Activated naive CD4-positive, alpha-beta T cell treated with anti-CD3 and anti-CD28 coated beads, Interleukin-2, amount 10 ng/mL, durations not matched to agents 5 hours and 36 hours (primary cell): ENCODE measurements around the gene PCDHA3. TPM values are rescaled to one million over a fixed set of nuclear protein-coding genes. Genes with fewer than 3 reads are reported as not detected.

Source experiments
- total RNA-seq, 2 experiments: library from RNA; stranded (reverse); gene quantifications; one replicate each; pipeline ENCODE4 v1.2.3, GENCODE V29; 2021

Gene PCDHA3
- total RNA-seq: not detected

DNA sequence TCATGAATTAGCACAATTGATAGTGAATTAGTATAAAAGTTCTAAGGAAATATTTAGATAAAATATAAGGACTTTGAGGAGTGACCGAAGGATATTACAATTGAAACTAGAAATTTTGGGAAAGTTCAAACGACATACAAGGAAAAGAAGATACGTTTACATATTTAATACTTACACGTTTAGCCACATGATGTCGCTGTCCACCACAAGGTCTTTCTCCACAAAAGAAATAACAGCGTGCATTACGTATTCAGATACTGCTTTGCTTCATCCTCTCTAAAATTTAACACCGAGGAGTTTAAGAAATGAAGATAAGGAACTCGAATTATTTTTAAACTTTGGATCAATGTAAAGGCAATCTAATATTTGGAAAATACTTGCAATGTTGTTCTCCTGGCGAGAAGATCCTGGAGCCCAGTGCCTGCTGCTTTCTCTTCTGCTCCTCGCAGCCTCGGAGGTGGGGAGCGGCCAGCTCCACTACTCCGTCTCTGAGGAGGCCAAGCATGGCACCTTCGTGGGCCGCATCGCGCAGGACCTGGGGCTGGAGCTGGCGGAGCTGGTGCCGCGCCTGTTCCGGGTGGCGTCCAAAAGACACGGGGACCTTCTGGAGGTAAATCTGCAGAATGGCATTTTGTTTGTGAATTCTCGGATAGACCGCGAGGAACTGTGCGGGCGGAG is at the start of gene PCDHA3:
Gene PCDHA3 (plus strand): TSS at position 242 of the 678 bp plus-strand sequence.

DNA sequence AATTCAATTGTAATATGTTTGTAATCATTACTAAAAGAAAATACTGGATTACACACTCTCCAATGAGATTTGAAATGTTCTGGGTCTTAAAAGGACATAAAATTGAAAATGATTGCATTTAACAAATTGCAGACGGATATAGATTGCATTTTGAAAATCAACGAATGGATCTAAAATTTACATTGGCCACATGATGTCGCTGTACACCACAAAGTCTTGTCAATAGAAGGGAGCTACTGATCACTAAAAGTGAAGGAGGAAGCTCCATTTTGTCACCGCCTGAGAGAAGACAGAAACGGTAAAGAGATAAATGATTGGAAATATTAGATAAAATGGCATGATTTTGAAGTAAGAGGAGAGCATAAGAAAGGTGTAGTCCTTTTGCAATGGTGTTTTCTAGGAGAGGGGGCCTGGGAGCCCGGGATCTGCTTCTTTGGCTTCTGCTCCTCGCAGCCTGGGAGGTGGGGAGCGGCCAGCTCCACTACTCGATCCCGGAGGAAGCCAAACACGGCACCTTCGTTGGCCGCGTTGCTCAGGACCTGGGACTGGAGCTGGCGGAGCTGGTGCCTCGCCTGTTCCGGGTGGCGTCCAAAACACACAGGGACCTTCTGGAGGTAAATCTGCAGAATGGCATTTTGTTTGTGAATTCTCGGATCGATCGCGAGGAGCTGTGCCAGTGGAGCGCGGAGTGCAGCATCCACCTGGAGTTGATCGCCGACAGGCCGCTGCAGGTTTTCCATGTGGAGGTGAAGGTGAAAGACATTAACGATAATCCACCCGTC is 14.8 kb upstream of the PCDHA3 start, which contains the start of gene PCDHA1:
Gene PCDHA1 (plus strand): TSS at position 236 of the 782 bp plus-strand sequence.

DNA sequence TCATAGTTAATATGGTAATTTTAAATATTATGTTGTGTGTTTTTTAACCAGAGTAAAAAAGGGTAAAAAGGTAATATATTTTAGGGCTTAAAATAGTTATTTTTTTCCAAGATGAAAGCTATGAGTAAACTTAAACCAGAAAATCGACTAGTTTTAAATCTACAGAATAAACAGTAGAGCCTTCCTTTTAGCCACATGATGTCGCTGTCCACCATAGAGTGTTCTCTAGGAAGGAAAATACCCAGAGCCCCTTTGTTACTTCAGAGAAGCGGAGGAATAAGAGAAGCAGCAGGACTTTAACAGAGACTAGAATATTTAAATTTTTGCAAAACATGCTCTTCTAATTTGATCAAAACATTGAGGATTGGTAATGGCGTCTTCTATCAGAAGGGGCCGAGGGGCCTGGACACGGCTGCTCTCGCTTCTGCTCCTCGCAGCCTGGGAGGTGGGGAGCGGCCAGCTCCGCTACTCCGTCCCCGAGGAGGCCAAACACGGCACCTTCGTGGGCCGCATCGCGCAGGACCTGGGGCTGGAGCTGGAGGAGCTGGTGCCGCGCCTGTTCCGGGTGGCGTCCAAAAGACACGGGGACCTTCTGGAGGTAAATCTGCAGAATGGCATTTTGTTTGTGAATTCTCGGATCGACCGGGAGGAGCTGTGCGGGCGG is 6.1 kb upstream of the PCDHA3 start, which contains the start of gene PCDHA2:
Gene PCDHA2 (plus strand): TSS at position 258 of the 664 bp plus-strand sequence.

DNA sequence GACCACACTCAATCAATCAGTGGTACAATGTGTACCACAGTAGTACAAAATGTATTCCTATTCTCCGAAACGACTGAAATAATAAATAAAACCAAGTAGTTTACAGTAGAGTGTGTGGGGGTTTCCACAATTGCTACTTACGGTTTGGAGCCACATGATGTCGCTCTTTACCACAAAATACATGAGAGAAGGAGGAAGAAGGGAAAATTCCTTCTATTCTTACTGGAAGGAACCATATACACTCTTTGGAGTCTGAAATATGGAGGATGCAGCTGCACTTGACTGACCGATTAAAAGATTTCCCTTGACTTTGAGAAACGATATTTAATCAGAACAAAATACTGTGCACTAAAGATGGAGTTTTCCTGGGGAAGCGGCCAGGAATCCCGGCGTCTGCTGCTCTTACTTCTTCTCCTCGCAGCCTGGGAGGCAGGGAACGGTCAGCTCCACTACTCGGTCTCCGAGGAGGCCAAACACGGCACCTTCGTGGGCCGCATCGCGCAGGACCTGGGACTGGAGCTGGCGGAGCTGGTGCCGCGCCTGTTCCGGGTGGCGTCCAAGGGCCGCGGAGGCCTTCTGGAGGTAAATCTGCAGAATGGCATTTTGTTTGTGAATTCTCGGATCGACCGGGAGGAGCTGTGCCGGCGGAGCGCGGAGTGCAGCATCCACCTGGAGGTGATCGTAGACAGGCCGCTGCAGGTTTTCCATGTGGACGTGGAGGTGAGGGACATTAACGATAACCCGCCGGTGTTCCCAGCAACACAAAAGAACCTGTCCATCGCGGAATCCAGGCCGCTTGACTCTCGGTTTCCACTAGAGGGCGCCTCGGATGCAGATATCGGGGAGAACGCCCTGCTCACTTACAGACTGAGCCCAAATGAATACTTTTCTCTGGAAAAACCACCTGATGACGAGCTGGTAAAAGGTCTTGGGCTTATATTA is 6.2 kb downstream of the PCDHA3 start, which contains the start of gene PCDHA4:
Gene PCDHA4 (plus strand): TSS at position 235 of the 942 bp plus-strand sequence.

DNA sequence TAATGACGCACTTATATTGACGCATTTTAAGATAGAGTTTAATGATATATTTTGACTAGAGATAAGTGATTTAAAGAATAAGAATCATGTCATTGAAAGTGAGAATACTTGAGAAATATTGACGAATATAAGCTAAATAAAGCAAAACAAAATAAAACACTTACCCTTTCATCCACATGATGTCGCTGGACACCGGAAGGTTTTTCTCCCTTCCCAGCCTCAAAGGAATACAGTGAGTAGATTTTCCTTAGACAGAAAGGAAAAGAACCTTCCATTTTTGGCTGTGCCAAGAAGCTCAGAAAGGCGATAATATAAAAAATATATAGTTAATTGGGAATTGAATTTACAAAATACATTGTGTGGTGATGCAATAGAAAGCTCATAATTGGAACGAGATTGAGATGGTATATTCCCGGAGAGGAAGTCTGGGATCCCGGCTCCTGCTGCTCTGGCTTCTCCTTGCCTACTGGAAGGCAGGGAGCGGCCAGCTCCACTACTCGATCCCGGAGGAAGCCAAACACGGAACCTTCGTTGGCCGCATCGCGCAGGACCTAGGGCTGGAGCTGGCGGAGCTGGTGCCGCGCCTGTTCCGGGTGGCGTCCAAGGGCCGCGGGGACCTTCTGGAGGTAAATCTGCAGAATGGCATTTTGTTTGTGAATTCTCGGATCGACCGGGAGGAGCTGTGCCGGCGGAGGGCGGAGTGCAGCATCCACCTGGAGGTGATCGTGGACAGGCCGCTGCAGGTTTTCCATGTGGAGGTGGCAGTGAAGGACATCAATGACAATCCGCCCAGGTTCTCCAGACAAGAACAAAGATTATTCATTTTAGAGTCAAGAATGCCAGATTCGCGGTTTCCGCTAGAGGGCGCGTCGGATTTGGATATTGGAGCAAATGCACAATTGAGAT is 20.8 kb downstream of the PCDHA3 start, which contains the start of gene PCDHA5:
Gene PCDHA5 (plus strand): TSS at position 239 of the 906 bp plus-strand sequence.

DNA sequence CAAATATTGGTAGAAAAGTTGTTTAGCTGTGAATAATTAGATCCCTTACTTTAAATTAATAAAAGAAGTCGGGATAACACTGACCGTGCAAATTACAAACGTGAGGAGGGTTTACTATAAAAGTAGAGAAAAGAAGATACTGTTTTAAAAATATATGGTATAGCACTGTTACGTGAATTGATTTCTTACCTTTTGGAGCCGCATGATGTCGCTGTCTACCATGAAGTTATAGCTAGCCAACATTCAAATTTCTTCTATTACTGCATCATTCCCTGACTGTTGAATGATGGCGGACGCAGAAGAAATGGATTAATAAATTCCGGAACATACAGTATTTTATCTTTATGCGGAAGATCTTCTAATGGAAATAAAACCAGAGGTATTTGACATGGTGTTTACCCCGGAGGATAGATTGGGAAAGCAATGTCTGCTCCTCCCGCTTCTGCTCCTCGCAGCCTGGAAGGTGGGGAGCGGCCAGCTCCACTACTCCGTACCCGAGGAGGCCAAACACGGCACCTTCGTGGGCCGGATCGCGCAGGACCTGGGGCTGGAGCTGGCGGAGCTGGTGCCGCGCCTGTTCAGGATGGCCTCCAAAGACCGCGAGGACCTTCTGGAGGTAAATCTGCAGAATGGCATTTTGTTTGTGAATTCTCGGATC is 27.0 kb downstream of the PCDHA3 start, which contains the start of gene PCDHA6:
Gene PCDHA6 (plus strand): TSS at position 257 of the 658 bp plus-strand sequence. CDS start 132 bp downstream, at position 389.

DNA sequence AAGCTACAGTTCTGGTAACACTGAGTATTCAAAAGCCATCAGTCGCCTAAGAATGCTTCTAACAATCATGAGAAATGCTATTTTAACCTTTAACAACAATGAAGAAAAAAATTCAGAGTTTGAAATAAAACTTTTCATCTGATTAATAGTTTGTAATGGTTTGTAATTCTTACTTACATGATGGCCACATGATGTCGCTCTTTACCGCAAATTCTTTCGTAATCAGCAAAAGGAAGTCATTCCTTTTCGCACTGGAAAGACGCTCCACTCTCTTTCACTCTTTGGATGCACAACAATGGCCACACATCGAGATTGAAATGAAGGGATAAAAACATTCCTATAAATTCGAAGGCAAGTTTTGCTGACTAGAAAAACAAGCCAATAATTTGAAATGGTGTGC is 33.1 kb downstream of the PCDHA3 start, which contains the start of gene PCDHA7:
Gene PCDHA7 (plus strand): TSS at position 277 of the 400 bp plus-strand sequence. CDS start 115 bp downstream, at position 392.

DNA sequence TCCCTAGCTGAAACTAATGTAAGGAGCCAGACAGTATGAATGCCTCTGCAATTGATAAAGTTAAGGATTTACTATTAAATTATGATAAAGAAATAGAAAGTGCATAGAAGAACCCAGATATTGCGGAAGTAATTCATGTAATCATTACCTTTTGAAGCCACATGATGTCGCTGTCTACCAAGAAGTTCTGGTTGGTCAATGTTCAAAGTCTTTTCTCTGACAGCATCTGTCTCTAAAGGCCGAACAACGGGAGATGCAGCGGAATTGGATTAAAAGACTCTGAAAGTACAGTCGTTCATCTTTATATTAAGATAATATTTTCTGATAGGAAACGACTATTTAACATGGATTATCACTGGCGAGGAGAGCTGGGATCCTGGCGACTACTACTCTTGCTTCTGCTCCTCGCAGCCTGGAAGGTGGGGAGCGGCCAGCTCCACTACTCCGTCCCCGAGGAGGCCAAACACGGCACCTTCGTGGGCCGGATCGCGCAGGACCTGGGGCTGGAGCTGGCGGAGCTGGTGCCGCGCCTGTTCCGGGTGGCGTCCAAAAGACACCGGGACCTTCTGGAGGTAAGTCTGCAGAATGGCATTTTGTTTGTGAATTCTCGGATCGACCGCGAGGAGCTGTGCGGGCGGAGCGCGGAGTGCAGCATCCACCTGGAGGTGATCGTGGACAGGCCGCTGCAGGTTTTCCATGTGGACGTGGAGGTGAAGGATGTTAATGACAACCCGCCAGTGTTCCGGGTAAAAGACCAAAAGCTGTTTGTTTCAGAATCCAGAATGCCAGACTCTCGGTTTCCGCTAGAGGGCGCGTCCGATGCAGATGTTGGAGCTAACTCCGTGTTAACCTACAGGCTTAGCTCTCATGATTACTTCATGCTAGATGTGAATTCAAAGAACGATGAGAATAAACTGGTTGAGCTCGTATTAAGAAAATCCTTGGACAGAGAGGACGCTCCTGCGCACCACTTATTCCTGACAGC is 40.4 kb downstream of the PCDHA3 start, which contains the start of gene PCDHA8:
Gene PCDHA8 (plus strand): TSS at position 210 of the 985 bp plus-strand sequence. CDS start 135 bp downstream, at position 345.

DNA sequence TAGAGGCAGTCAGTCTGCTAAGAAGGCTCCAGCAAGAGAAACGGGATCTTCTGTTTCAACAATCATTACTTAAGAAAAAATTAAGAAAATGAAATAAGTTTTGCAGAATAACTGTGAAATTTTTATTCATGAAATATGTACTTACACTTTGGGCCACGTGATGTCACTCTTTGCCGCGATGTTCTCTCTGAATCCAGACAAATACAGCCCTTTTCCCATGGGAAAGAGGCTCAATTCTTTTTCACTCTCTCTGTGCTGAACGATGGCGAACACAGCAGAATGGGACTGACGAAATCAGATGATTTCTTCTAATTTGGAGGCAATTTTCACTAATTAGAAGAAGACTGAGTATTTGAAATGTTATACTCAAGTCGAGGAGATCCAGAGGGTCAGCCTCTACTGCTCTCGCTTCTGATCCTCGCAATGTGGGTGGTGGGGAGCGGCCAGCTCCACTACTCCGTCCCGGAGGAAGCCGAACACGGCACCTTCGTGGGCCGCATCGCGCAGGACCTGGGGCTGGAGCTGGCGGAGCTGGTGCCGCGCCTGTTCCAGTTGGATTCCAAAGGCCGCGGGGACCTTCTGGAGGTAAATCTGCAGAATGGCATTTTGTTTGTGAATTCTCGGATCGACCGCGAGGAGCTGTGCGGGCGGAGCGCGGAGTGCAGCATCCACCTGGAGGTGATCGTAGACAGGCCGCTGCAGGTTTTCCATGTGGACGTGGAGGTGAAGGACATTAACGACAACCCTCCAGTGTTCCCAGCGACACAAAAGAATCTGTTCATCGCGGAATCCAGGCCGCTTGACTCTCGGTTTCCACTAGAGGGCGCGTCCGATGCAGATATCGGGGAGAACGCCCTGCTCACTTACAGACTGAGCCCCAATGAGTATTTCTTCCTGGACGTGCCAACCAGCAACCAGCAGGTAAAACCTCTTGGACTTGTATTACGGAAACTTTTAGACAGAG is 47.6 kb downstream of the PCDHA3 start, which contains the start of gene PCDHA9:
Gene PCDHA9 (plus strand): TSS at position 244 of the 964 bp plus-strand sequence. CDS start 114 bp downstream, at position 358.

Other genes with a start within 250 kb of the PCDHA3 start
- 10 to 100 TPM; 32.8 to 33.4 TPM for gene SRA1, start 243.6 kb upstream of the PCDHA3 start, total RNA-seq
- 10 to 100 TPM; 33.3 to 33.9 TPM for gene APBB3, start 236.5 kb upstream of the PCDHA3 start, total RNA-seq
- gene SLC35A4, start 236.2 kb upstream of the PCDHA3 start, total RNA-seq: 10 to 100 TPM; 74.6 to 80.4 TPM
- gene CD14, start 167.9 kb upstream of the PCDHA3 start, total RNA-seq: under 1 TPM; 0.66 to 0.77 TPM
- 10 to 100 TPM; 35.5 to 38.1 TPM for gene TMCO6, start 161.6 kb upstream of the PCDHA3 start, total RNA-seq
- gene NDUFA2, start 153.4 kb upstream of the PCDHA3 start, total RNA-seq: 10 to 100 TPM; 70.9 to 72.6 TPM
- 100 to 1,000 TPM; 118 to 121 TPM for gene IK, start 153.2 kb upstream of the PCDHA3 start, total RNA-seq
- gene WDR55, start 136.2 kb upstream of the PCDHA3 start, total RNA-seq: 10 to 100 TPM; 34.2 to 34.7 TPM
- gene DND1, start 127.5 kb upstream of the PCDHA3 start, total RNA-seq: 1 to 10 TPM; 2.5 to 2.9 TPM
- gene HARS1, start 109.7 kb upstream of the PCDHA3 start, total RNA-seq: 10 to 100 TPM; 69.7 to 74.2 TPM
- gene HARS2, start 109.6 kb upstream of the PCDHA3 start, total RNA-seq: 10 to 100 TPM; 32.3 to 35.3 TPM
- 10 to 100 TPM; 56.1 to 56.9 TPM for gene ZMAT2, start 100.6 kb upstream of the PCDHA3 start, total RNA-seq
- gene PCDHA1, start 14.9 kb upstream of the PCDHA3 start, total RNA-seq: not detected
- not detected for gene PCDHA2, start 6.2 kb upstream of the PCDHA3 start, total RNA-seq
- gene PCDHA4, start 6.0 kb downstream of the PCDHA3 start, total RNA-seq: not detected
- not detected for gene PCDHA5, start 20.6 kb downstream of the PCDHA3 start, total RNA-seq
- gene PCDHA6, start 26.9 kb downstream of the PCDHA3 start, total RNA-seq: not detected
- gene PCDHA7, start 33.2 kb downstream of the PCDHA3 start, total RNA-seq: not detected
- not detected for gene PCDHA8, start 40.1 kb downstream of the PCDHA3 start, total RNA-seq
- not detected for gene PCDHA9, start 47.3 kb downstream of the PCDHA3 start, total RNA-seq
- gene PCDHA10, start 54.8 kb downstream of the PCDHA3 start, total RNA-seq: not detected
- gene PCDHA11, start 67.9 kb downstream of the PCDHA3 start, total RNA-seq: not detected
- gene PCDHA12, start 74.3 kb downstream of the PCDHA3 start, total RNA-seq: not detected
- gene PCDHA13, start 81.1 kb downstream of the PCDHA3 start, total RNA-seq: not detected
- gene PCDHAC1, start 125.2 kb downstream of the PCDHA3 start, total RNA-seq: not detected
- not detected for gene PCDHAC2, start 165.4 kb downstream of the PCDHA3 start, total RNA-seq